ENCODE measurements around the gene MBNL2.

The MBNL2 gene

GRCh38 chr13:97259798-97260714, 37.9 kb downstream of the MBNL2 start:
- Histone ChIP-seq H3K27ac (ENCODE audit: low read depth, low read length) (peak overlapping the region; percentile 38), H3K27me3 (ENCODE audit: control insufficient read depth, insufficient read depth, low read length) (no peaks in the 10 kb centered on the region), H3K4me1 (ENCODE audit: control insufficient read depth, insufficient read depth, low read length) (peaks cover 58% of the 10 kb centered on the region), H3K4me3 (ENCODE audit: low read length) (peak overlapping the region; percentile 31), H3K9ac (ENCODE audit: low read length) (no peak overlapping the region), H3K36me3 (ENCODE audit: control insufficient read depth, insufficient read depth, low read length) (no peaks in the 10 kb centered on the region)

GRCh38 chr13:97261254-97262005, 39.3 kb downstream of the MBNL2 start:
- Histone ChIP-seq H3K27ac (ENCODE audit: low read depth, low read length) (peak overlapping the region; percentile 38), H3K4me3 (ENCODE audit: low read length) (peak overlapping the region; percentile 5), H3K36me3 (ENCODE audit: control insufficient read depth, insufficient read depth, low read length) (no peaks in the 10 kb centered on the region), H3K4me1 (ENCODE audit: control insufficient read depth, insufficient read depth, low read length) (peaks cover 50% of the 10 kb centered on the region), H3K9ac (ENCODE audit: low read length) (no peak overlapping the region), H3K27me3 (ENCODE audit: control insufficient read depth, insufficient read depth, low read length) (no peaks in the 10 kb centered on the region)

GRCh38 chr13:97262058-97262457, 39.9 kb downstream of the MBNL2 start:
- Histone ChIP-seq H3K36me3 (ENCODE audit: control insufficient read depth, insufficient read depth, low read length) (no peaks in the 10 kb centered on the region), H3K4me1 (ENCODE audit: control insufficient read depth, insufficient read depth, low read length) (peaks cover 48% of the 10 kb centered on the region), H3K27ac (ENCODE audit: low read depth, low read length) (peak overlapping the region; percentile 38), H3K4me3 (ENCODE audit: low read length) (no peak overlapping the region), H3K9ac (ENCODE audit: low read length) (no peak overlapping the region), H3K27me3 (ENCODE audit: control insufficient read depth, insufficient read depth, low read length) (no peaks in the 10 kb centered on the region)

GRCh38 chr13:97263160-97263559, 41.0 kb downstream of the MBNL2 start:
- Histone ChIP-seq H3K27ac (ENCODE audit: low read depth, low read length) (no peak overlapping the region), H3K4me1 (ENCODE audit: control insufficient read depth, insufficient read depth, low read length) (peaks cover 45% of the 10 kb centered on the region)

GRCh38 chr13:97264663-97265062, 42.5 kb downstream of the MBNL2 start:
- H3K4me3 ChIP-seq (ENCODE audit: low read length), result no peak overlapping the region
- no peaks in the 10 kb centered on the region for H3K27me3 ChIP-seq (ENCODE audit: control insufficient read depth, insufficient read depth, low read length)
- H3K4me1 ChIP-seq (ENCODE audit: control insufficient read depth, insufficient read depth, low read length), result peaks cover 44% of the 10 kb centered on the region
- H3K27ac ChIP-seq (ENCODE audit: low read depth, low read length), result no peak overlapping the region
- H3K36me3 ChIP-seq (ENCODE audit: control insufficient read depth, insufficient read depth, low read length), result no peaks in the 10 kb centered on the region
- no peak overlapping the region for H3K9ac ChIP-seq (ENCODE audit: low read length)

More at GRCh38 chr13:97263160-97263559, 41.0 kb downstream of the MBNL2 start:
- Histone ChIP-seq H3K4me3 (ENCODE audit: low read length) (no peak overlapping the region), H3K36me3 (ENCODE audit: control insufficient read depth, insufficient read depth, low read length) (no peaks in the 10 kb centered on the region), H3K27me3 (ENCODE audit: control insufficient read depth, insufficient read depth, low read length) (no peaks in the 10 kb centered on the region), H3K9ac (ENCODE audit: low read length) (no peak overlapping the region)

- peaks cover 28% of the 10 kb centered on the region for H3K4me1 ChIP-seq (ENCODE audit: control insufficient read depth, insufficient read depth, low read length)
- H3K36me3 ChIP-seq (ENCODE audit: control insufficient read depth, insufficient read depth, low read length), result no peaks in the 10 kb centered on the region
- H3K27me3 ChIP-seq (ENCODE audit: control insufficient read depth, insufficient read depth, low read length), result no peaks in the 10 kb centered on the region
- peak overlapping the region; percentile 28 for H3K27ac ChIP-seq (ENCODE audit: low read depth, low read length)
- H3K4me3 ChIP-seq (ENCODE audit: low read length), result no peak overlapping the region
- no peak overlapping the region for H3K9ac ChIP-seq (ENCODE audit: low read length)
Measured at GRCh38 chr13:97266332-97266731, 44.2 kb downstream of the MBNL2 start.

- H3K27ac ChIP-seq (ENCODE audit: low read depth, low read length), result peak overlapping the region; percentile 1
- no peak overlapping the region for H3K9ac ChIP-seq (ENCODE audit: low read length)
- H3K27me3 ChIP-seq (ENCODE audit: control insufficient read depth, insufficient read depth, low read length), result no peaks in the 10 kb centered on the region
- no peak overlapping the region for H3K4me3 ChIP-seq (ENCODE audit: low read length)
- peaks cover 22% of the 10 kb centered on the region for H3K4me1 ChIP-seq (ENCODE audit: control insufficient read depth, insufficient read depth, low read length)
- H3K36me3 ChIP-seq (ENCODE audit: control insufficient read depth, insufficient read depth, low read length), result no peaks in the 10 kb centered on the region
Measured at GRCh38 chr13:97266772-97267417, 44.8 kb downstream of the MBNL2 start.

- Histone ChIP-seq H3K4me1 (ENCODE audit: control insufficient read depth, insufficient read depth, low read length) (peaks cover 22% of the 10 kb centered on the region), H3K27me3 (ENCODE audit: control insufficient read depth, insufficient read depth, low read length) (no peaks in the 10 kb centered on the region), H3K36me3 (ENCODE audit: control insufficient read depth, insufficient read depth, low read length) (no peaks in the 10 kb centered on the region), H3K4me3 (ENCODE audit: low read length) (no peak overlapping the region), H3K27ac (ENCODE audit: low read depth, low read length) (peak overlapping the region; percentile 1), H3K9ac (ENCODE audit: low read length) (no peak overlapping the region)
Measured at GRCh38 chr13:97267418-97268059, 45.4 kb downstream of the MBNL2 start.

GRCh38 chr13:97268772-97269171, 46.6 kb downstream of the MBNL2 start:
- H3K4me1 ChIP-seq (ENCODE audit: control insufficient read depth, insufficient read depth, low read length), result peaks cover 30% of the 10 kb centered on the region
- no peaks in the 10 kb centered on the region for H3K27me3 ChIP-seq (ENCODE audit: control insufficient read depth, insufficient read depth, low read length)
- no peaks in the 10 kb centered on the region for H3K36me3 ChIP-seq (ENCODE audit: control insufficient read depth, insufficient read depth, low read length)
- H3K9ac ChIP-seq (ENCODE audit: low read length), result no peak overlapping the region
- no peak overlapping the region for H3K4me3 ChIP-seq (ENCODE audit: low read length)
- peak overlapping the region; percentile 43 for H3K27ac ChIP-seq (ENCODE audit: low read depth, low read length)

GRCh38 chr13:97269603-97270002, 47.5 kb downstream of the MBNL2 start:
- no peak overlapping the region for H3K4me3 ChIP-seq (ENCODE audit: low read length)
- H3K36me3 ChIP-seq (ENCODE audit: control insufficient read depth, insufficient read depth, low read length), result no peaks in the 10 kb centered on the region
- H3K27me3 ChIP-seq (ENCODE audit: control insufficient read depth, insufficient read depth, low read length), result no peaks in the 10 kb centered on the region
- H3K27ac ChIP-seq (ENCODE audit: low read depth, low read length), result peak overlapping the region; percentile 43
- peaks cover 34% of the 10 kb centered on the region for H3K4me1 ChIP-seq (ENCODE audit: control insufficient read depth, insufficient read depth, low read length)
- H3K9ac ChIP-seq (ENCODE audit: low read length), result no peak overlapping the region

GRCh38 chr13:97272526-97272925, 50.4 kb downstream of the MBNL2 start:
- Histone ChIP-seq H3K27me3 (ENCODE audit: control insufficient read depth, insufficient read depth, low read length) (no peaks in the 10 kb centered on the region), H3K4me3 (ENCODE audit: low read length) (no peak overlapping the region), H3K36me3 (ENCODE audit: control insufficient read depth, insufficient read depth, low read length) (no peaks in the 10 kb centered on the region), H3K27ac (ENCODE audit: low read depth, low read length) (peak overlapping the region; percentile 53), H3K9ac (ENCODE audit: low read length) (no peak overlapping the region), H3K4me1 (ENCODE audit: control insufficient read depth, insufficient read depth, low read length) (peaks cover 43% of the 10 kb centered on the region)

- Histone ChIP-seq H3K27me3 (ENCODE audit: control insufficient read depth, insufficient read depth, low read length) (no peaks in the 10 kb centered on the region), H3K4me1 (ENCODE audit: control insufficient read depth, insufficient read depth, low read length) (peaks cover 45% of the 10 kb centered on the region), H3K9ac (ENCODE audit: low read length) (no peak overlapping the region), H3K27ac (ENCODE audit: low read depth, low read length) (peak overlapping the region; percentile 53), H3K4me3 (ENCODE audit: low read length) (no peak overlapping the region), H3K36me3 (ENCODE audit: control insufficient read depth, insufficient read depth, low read length) (no peaks in the 10 kb centered on the region)
Measured at GRCh38 chr13:97273341-97273831, 51.3 kb downstream of the MBNL2 start.

Data from rectal smooth muscle tissue (tissue), 1 donor.